Colonic mucosa (tissue), 4 donors: Measurements from ENCODE around the gene CNN1. TPM values are rescaled to one million over a fixed set of nuclear protein-coding genes. Genes with fewer than 3 reads are reported as not detected.

ENCODE experiments used
- DNase-seq: peaks from one replicate; pipeline ENCODE4 v3.0.0-alpha.2; 2020
- H3K27ac ChIP-seq: fragments of 200-600 bp; one replicate; pipeline ENCODE4 v1.8.0; 2021
- H3K27me3 ChIP-seq: fragments of 200-600 bp; one replicate; pipeline ENCODE4 v1.8.0; 2021
- H3K36me3 ChIP-seq: fragments of 200-600 bp; one replicate; pipeline ENCODE4 v1.8.0; 2021
- H3K4me1 ChIP-seq: fragments of 200-600 bp; one replicate; pipeline ENCODE4 v1.8.0; 2021; ENCODE audit warnings: mild to moderate bottlenecking
- H3K4me3 ChIP-seq: fragments of 200-600 bp; one replicate; pipeline ENCODE4 v1.8.0; 2021
- H3K9ac ChIP-seq, 2 donors: one replicate each; pipeline ENCODE4 v1.7.0; 2013; ENCODE audit warnings: control low read depth in 2 of 2, low read depth in 2 of 2, low read length in 2 of 2
- H3K9me3 ChIP-seq: fragments of 200-600 bp; one replicate; pipeline ENCODE4 v1.8.0; 2021
- intact Hi-C: fragments of 100-400 bp; cut with DNase I; formaldehyde crosslinking; loops from one replicate; pipeline ENCODE4 v1.14.1; 2022
- total RNA-seq, 2 donors: library from RNA; stranded (reverse); fragmentation: NEBNext Ultra II Directional in 1 of 2; extraction: Animal tissue kit (Norgen Biotek cat#: 25700) in 1 of 2; gene quantifications; one replicate each; pipeline ENCODE4 v1.2.1, GENCODE V29; 2021
- TF ChIP-seq, protein P1 (sequence below): fragments of 200-600 bp; IDR thresholded peaks from one replicate; pipeline ENCODE4 v1.8.0; 2022; ENCODE audit warnings: antibody characterized with exemption, mild to moderate bottlenecking
- donor health status: healthy.
- donor health status: DM: no; HTN: no; CAD: no.
- donor health status: DM: no; HTN: no; CAD: no.

CNN1 gene
- total RNA-seq = 100 to 1,000 TPM in 1 of 2 donors, 10 to 100 TPM in 1; 10.7 to 354 TPM

DNA sequence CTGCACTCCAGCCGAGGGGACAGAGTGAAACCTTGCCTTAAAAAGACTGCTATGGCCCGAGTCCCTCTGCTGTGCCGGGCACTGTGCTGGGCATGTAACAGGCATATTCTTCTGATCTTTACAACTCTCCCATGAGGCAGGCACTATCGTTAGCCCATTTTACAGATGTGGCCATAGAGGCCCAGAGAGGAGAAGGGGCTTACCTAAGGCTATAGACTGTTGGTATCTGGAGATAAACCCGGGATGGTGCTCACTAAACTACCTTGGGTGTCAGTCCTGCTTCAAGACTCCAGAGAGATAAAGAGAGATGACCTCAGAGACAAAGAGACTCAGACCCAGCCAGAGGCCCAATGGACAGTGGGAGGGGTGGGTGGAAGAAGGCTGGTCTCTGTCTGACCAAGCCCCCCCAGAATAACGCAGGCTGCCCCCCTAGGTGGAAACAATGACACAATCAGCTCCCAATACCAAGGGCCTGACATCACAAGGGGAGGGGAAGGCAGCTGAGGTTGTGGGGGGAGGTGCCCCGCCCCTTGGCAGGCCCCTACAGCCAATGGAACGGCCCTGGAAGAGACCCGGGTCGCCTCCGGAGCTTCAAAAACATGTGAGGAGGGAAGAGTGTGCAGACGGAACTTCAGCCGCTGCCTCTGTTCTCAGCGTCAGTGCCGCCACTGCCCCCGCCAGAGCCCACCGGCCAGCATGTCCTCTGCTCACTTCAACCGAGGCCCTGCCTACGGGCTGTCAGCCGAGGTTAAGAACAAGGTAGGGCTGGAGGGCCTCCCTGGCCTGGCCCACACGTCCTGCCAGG, at the start of gene CNN1:
CNN1 (plus strand) TSS at position 620 of the 805 bp plus-strand sequence; CDS start at position 697, 77 bp downstream.
- no peaks in the 10 kb centered on the region for H3K9me3 ChIP-seq
- intact Hi-C loops = no loop called here
- H3K9ac ChIP-seq = peak within 1 kb of the TSS; percentile 59 to 70
- H3K27ac ChIP-seq = peak within 1 kb of the TSS; percentile 40
- H3K4me3 ChIP-seq = peak within 1 kb of the TSS; percentile 13
- no peaks in the 10 kb centered on the region for H3K4me1 ChIP-seq
- no peaks in the 10 kb centered on the region for H3K27me3 ChIP-seq
- no peak for DNase-seq
- TF ChIP-seq, protein P1, sequence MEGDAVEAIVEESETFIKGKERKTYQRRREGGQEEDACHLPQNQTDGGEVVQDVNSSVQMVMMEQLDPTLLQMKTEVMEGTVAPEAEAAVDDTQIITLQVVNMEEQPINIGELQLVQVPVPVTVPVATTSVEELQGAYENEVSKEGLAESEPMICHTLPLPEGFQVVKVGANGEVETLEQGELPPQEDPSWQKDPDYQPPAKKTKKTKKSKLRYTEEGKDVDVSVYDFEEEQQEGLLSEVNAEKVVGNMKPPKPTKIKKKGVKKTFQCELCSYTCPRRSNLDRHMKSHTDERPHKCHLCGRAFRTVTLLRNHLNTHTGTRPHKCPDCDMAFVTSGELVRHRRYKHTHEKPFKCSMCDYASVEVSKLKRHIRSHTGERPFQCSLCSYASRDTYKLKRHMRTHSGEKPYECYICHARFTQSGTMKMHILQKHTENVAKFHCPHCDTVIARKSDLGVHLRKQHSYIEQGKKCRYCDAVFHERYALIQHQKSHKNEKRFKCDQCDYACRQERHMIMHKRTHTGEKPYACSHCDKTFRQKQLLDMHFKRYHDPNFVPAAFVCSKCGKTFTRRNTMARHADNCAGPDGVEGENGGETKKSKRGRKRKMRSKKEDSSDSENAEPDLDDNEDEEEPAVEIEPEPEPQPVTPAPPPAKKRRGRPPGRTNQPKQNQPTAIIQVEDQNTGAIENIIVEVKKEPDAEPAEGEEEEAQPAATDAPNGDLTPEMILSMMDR = no peak
- no peaks in the 10 kb centered on the region for H3K36me3 ChIP-seq

GRCh38 chr19:11489378-11489777, 49.3 kb upstream of the CNN1 start:
- Histone ChIP-seq H3K27ac (no peak overlapping the region), H3K4me3 (no peak overlapping the region), H3K36me3 (no peaks in the 10 kb centered on the region), H3K27me3 (no peaks in the 10 kb centered on the region), H3K9me3 (no peaks in the 10 kb centered on the region), H3K9ac (no peak overlapping the region), H3K4me1 (no peaks in the 10 kb centered on the region)
- DNase-seq = no peak
- TF ChIP-seq, protein P1 = no peak
- intact Hi-C loops = no loop called here

- H3K9me3 ChIP-seq = no peaks in the 10 kb centered on the region
- peaks cover 5% of the 10 kb centered on the region for H3K36me3 ChIP-seq
- TF ChIP-seq, protein P1 = no peak
- H3K4me3 ChIP-seq = no peak overlapping the region
- no peaks in the 10 kb centered on the region for H3K27me3 ChIP-seq
- intact Hi-C loops = loop anchor here (5.0 kb wide), 1 partner anchor 93 kb away; no protein-coding TSS in a partner anchor
- no peaks in the 10 kb centered on the region for H3K4me1 ChIP-seq
- no peak overlapping the region for H3K27ac ChIP-seq
- H3K9ac ChIP-seq = no peak overlapping the region
- no peak for DNase-seq
These were observed 43.9 kb upstream of the CNN1 start for GRCh38 chr19:11494634-11495285.

DNA sequence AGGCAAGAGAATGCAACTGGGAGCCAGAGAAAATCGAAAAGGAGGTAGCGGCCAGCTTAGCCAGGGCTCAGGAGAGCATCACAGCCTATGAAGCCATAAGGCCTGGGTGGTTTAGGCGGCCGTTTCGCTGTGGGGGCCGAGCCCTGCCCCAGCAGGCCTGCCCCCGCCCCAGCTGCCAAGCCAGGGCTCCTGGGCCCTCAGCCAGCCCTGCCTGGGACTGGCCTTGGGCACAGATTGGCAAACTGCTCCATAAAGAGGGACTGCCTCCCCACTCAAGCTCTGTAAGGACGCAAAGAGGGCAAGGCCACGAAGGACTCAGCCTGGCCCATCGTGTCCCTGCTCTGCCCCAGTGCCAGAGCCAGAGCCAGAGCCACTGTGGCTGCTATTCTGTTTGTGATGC, 43.2 kb upstream of the CNN1 start:
- Histone ChIP-seq H3K4me3 (no peak overlapping the region), H3K36me3 (peaks cover 5% of the 10 kb centered on the region), H3K9me3 (no peaks in the 10 kb centered on the region), H3K27ac (no peak overlapping the region), H3K27me3 (no peaks in the 10 kb centered on the region), H3K4me1 (no peaks in the 10 kb centered on the region), H3K9ac (no peak overlapping the region)
- intact Hi-C loops = loop anchor here (5.0 kb wide), 1 partner anchor 92 kb away; no protein-coding TSS in a partner anchor
- DNase-seq = no peak
- TF ChIP-seq, protein P1 = no peak

- no peak overlapping the region for H3K27ac ChIP-seq
- intact Hi-C loops = loop anchor here (5.0 kb wide), 1 partner anchor 91 kb away; no protein-coding TSS in a partner anchor
- TF ChIP-seq, protein P1 = no peak
- no peaks in the 10 kb centered on the region for H3K27me3 ChIP-seq
- no peak overlapping the region for H3K9ac ChIP-seq
- H3K36me3 ChIP-seq = peaks cover 5% of the 10 kb centered on the region
- no peak for DNase-seq
- H3K4me1 ChIP-seq = no peaks in the 10 kb centered on the region
- H3K9me3 ChIP-seq = no peaks in the 10 kb centered on the region
- H3K4me3 ChIP-seq = no peak overlapping the region
These were observed 42.8 kb upstream of the CNN1 start for GRCh38 chr19:11495885-11496284.
